MCF 10A (cell line): ENCODE data around the gene PDE4D. TPM values are rescaled to one million over a fixed set of nuclear protein-coding genes. Genes with fewer than 3 reads are reported as not detected.

ENCODE experiments used
- BruUV-seq: library from RNA; stranded (reverse); fragments of 400-500 nt; replicated peaks from 2 replicates; lab custom pipeline; 2021; lab: Mats Ljungman, UMichigan
- CTCF ChIA-PET: fragments of 300-600 bp; sonication (Branson Sonifier 250); formaldehyde crosslinking; extraction: SDS; loops from one replicate; lab custom pipeline; 2021; ENCODE audit warnings: antibody characterized with exemption, inconsistent platforms; lab: Yijun Ruan, JAX
- POLR2A ChIA-PET: fragments of 300-600, 350-650 bp; sonication (Branson Sonifier 250); formaldehyde crosslinking; extraction: SDS; loops from one replicate; lab custom pipeline; 2020; ENCODE audit warnings: antibody characterized with exemption, inconsistent platforms; lab: Yijun Ruan, JAX
- DNase-seq: peaks from one replicate; pipeline ENCODE4 v3.0.0-alpha.2; 2018; ENCODE audit not compliant: unreplicated experiment
- H3K27ac Mint-ChIP-seq: one replicate; pipeline ENCODE4 v1.8.0; 2022; ENCODE audit warnings: mild to moderate bottlenecking, low read depth, mixed read lengths; ENCODE audit not compliant: unreplicated experiment
- H3K27me3 Mint-ChIP-seq: one replicate; pipeline ENCODE4 v1.8.0; 2022; ENCODE audit warnings: mixed read lengths; ENCODE audit not compliant: insufficient read depth, unreplicated experiment
- H3K36me3 Mint-ChIP-seq: one replicate; pipeline ENCODE4 v1.8.0; 2022; ENCODE audit warnings: mild to moderate bottlenecking, moderate library complexity, mixed read lengths; ENCODE audit not compliant: insufficient read depth, unreplicated experiment
- H3K4me1 Mint-ChIP-seq: one replicate; pipeline ENCODE4 v1.8.0; 2022; ENCODE audit warnings: mixed read lengths; ENCODE audit not compliant: insufficient read depth, unreplicated experiment
- H3K4me3 Mint-ChIP-seq: one replicate; pipeline ENCODE4 v1.8.0; 2022; ENCODE audit warnings: mild to moderate bottlenecking, moderate library complexity, mixed read lengths; ENCODE audit not compliant: unreplicated experiment
- H3K9me3 Mint-ChIP-seq: one replicate; pipeline ENCODE4 v1.8.0; 2022; ENCODE audit warnings: mixed read lengths; ENCODE audit not compliant: unreplicated experiment
- CTCF ChIP-seq: fragments of 200-600 bp; IDR thresholded peaks from one replicate; pipeline ENCODE4 v1.8.0; 2022; ENCODE audit warnings: antibody characterized with exemption, mild to moderate bottlenecking; ENCODE audit not compliant: unreplicated experiment
- intact Hi-C: fragments of 100-400 bp; cut with micrococcal nuclease; formaldehyde crosslinking; loops from 2 replicates; pipeline ENCODE4 v1.14.1; 2022
- total RNA-seq: library from RNA; stranded (reverse); gene quantifications from 2 replicates; pipeline ENCODE4 v1.2.3, GENCODE V29; 2022

The PDE4D gene
- total RNA-seq, 1 experiment from 2014 or later, result 85.0 TPM

- H3K27me3 Mint-ChIP-seq, result no peaks in the 10 kb centered on the region
- POLR2A ChIA-PET, result interaction anchor here (0.5 to 3.3 kb wide), 11 partner anchors 10 to 1504 kb away, joined by 3 to 15 read pairs (median 4); no protein-coding TSS in a partner anchor
- H3K36me3 Mint-ChIP-seq, result peaks cover 12% of the 10 kb centered on the region
- no TSS peak for BruUV-seq
- H3K4me3 Mint-ChIP-seq, result no peak overlapping the region
- no peaks in the 10 kb centered on the region for H3K9me3 Mint-ChIP-seq
- TF ChIP-seq CTCF, result no peak
- peaks cover 6% of the 10 kb centered on the region for H3K4me1 Mint-ChIP-seq
- intact Hi-C loops, result no loop called here
- no peak for DNase-seq
- peak overlapping the region; percentile 88 for H3K27ac Mint-ChIP-seq
- CTCF ChIA-PET, result interaction anchor here (0.6 to 1.1 kb wide), 5 partner anchors 38 to 403 kb away, joined by 3 to 4 read pairs (median 3); no protein-coding TSS in a partner anchor
Observed at GRCh38 chr5:59591162-59591561, 302.4 kb downstream of the PDE4D start.

DNA sequence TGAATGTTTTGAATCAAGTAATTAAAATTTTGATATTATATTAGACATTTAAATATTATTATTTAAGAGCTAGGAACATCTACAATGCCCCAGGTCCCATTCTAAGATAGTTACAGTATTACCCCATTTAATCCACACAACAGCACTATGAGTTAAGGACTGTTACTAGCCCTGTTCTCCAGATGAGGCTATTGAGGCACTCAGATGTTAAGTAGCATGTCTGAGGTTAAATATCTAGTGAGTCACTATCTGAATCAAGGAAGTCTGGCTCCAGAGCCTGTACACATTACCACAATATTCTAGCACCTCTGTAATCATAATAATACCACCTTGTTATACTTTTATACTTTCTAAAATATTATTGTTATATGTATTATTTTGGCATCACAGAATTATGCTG lies 304.6 kb downstream of the PDE4D start:
- Mint-ChIP-seq H3K36me3 (peaks cover 21% of the 10 kb centered on the region), H3K4me3 (no peak overlapping the region), H3K9me3 (no peaks in the 10 kb centered on the region), H3K27me3 (no peaks in the 10 kb centered on the region), H3K27ac (no peak overlapping the region), H3K4me1 (peaks cover 12% of the 10 kb centered on the region)
- ChIA-PET CTCF (interaction anchor here (1.1 kb wide), 1 partner anchor 40 kb away, joined by 3 read pairs; no protein-coding TSS in a partner anchor), POLR2A (interaction anchor here (0.7 kb wide), 2 partner anchors 13 to 40 kb away, joined by 3 read pairs; no protein-coding TSS in a partner anchor)
- intact Hi-C loops, result no loop called here
- BruUV-seq, result no TSS peak
- no peak for TF ChIP-seq CTCF
- DNase-seq, result peak; percentile 33

DNA sequence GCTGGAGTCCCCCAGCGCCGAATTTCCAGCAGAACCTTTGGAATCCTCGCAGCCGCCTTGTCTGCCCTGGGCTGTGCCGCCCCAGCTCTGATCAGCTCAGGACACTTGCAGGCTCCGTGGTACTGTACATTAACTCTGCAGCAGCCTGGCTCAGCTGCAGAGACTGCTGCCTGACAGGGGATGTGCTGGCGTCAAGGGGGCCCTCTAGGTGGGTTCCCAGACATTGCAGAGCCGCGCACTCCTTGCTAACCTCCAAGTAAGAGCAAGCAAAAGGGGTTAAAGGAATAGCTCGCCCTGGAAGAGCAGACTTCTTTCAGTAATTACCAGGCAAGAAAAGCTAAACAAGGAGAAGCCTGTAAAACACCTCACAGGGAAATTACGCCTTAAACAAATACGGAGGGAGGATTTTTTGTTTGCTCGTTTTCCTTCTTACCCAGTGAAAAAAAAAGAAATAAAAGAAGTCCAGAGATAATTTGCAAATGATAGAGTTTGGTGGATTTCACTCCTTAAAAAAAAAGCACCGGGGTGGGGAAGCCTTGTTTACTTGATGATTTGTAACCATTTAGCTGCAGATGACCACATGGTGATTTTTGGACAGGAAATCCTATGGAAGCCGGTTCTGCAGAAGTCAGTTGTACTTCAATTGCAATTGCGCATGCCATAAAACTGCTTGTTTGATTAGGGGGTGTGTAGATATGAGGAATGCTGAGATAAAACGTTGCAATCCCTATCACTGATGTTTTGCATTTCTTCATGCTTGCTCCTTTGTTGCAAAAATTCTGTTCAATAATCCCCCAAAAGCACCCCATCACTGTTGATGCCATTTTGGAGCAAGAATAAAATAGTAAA lies 305.8 kb downstream of the PDE4D start:
- no peak for TF ChIP-seq CTCF
- ChIA-PET POLR2A (interaction anchor here (1.4 kb wide), 1 partner anchor 36 kb away, joined by 3 read pairs; no protein-coding TSS in a partner anchor), CTCF (interaction anchor here (0.7 to 1.1 kb wide), 2 partner anchors 38 to 79 kb away, joined by 3 read pairs; no protein-coding TSS in a partner anchor)
- Mint-ChIP-seq H3K27me3 (no peaks in the 10 kb centered on the region), H3K4me3 (no peak overlapping the region), H3K36me3 (peaks cover 14% of the 10 kb centered on the region), H3K9me3 (no peaks in the 10 kb centered on the region), H3K27ac (no peak overlapping the region), H3K4me1 (peaks cover 23% of the 10 kb centered on the region)
- BruUV-seq, result no TSS peak
- intact Hi-C loops, result no loop called here
- no peak for DNase-seq

GRCh38 chr5:59586841-59587240 lies 306.7 kb downstream of the PDE4D start:
- CTCF ChIA-PET, result no interaction called here
- intact Hi-C loops, result no loop called here
- H3K36me3 Mint-ChIP-seq, result peaks cover 14% of the 10 kb centered on the region

More at GRCh38 chr5:59586841-59587240, 306.7 kb downstream of the PDE4D start:
- no peak for DNase-seq
- no peak for TF ChIP-seq CTCF
- Mint-ChIP-seq H3K4me3 (no peak overlapping the region), H3K27me3 (no peaks in the 10 kb centered on the region), H3K4me1 (peaks cover 19% of the 10 kb centered on the region), H3K9me3 (no peaks in the 10 kb centered on the region), H3K27ac (no peak overlapping the region)
- POLR2A ChIA-PET, result interaction anchor here (0.6 to 1.4 kb wide), 2 partner anchors 12 to 35 kb away, joined by 3 read pairs; no protein-coding TSS in a partner anchor
- BruUV-seq, result no TSS peak
